Measurements from ENCODE around the gene RUBCNL. TPM values are rescaled to one million over a fixed set of nuclear protein-coding genes. Genes with fewer than 3 reads are reported as not detected.

Gene RUBCNL
- total and polyA plus RNA-seq, 2 of the 8 experiments (the other 6 are each of a cell fraction or from before 2014, with no cell fraction given): 2.6 to 4.9 TPM

DNA sequence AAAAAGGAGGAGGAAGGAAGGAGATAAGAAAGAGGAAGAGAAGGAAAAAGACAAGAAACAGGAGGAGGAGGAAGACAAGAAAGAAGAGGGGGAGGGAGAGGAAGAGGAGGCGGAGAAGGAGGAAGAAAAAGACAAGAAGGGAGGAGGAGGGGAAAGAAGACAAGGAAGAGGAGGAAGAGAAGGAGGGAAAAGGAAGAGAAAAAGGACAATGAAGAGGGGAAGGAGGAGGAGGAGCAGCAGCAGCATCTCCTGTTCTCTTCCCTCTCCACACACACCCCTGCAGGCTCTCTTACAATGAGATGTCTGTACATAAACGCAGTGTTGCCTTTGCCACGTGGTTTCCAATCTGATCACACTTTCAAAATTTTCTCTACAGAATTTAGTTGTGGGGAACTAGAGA, 66.6 kb downstream of the RUBCNL start:
- Histone ChIP-seq H3K4me3 (ENCODE audit: extremely low read depth in 1 of 4, insufficient read depth in 2 of 4, low read depth in 3 of 4, low read length in 4 of 4) (no peak overlapping the region), H4K8ac (ENCODE audit: extremely low read depth, insufficient read depth, low read length) (no peak overlapping the region), H4K91ac (replicated peaks; ENCODE audit: insufficient read length, low read length) (no peak overlapping the region), H3K14ac (ENCODE audit: insufficient read length) (no peak overlapping the region), H3K9ac (replicated peaks in 1 of 4; ENCODE audit: extremely low read depth in 1 of 4, low read depth in 3 of 4, low read length in 3 of 4) (no peak overlapping the region), H3K4ac (replicated peaks; ENCODE audit: insufficient read length, low read depth, low read length) (no peak overlapping the region), H3K27me3 (replicated peaks in 1 of 4; ENCODE audit: control insufficient read depth in 3 of 4, extremely low read depth in 1 of 4, insufficient read depth in 3 of 4, low read length in 3 of 4) (no peaks in the 10 kb centered on the region), H2AK5ac (ENCODE audit: low read depth, low read length) (no peak overlapping the region), H3K9me3 (ENCODE audit: insufficient read depth in 2 of 2, low read depth in 1 of 2, low read length in 1 of 2) (no peaks in the 10 kb centered on the region), H2BK5ac (ENCODE audit: low read depth, low read length) (no peak overlapping the region), H3K23ac (ENCODE audit: insufficient read length) (no peak overlapping the region), H4K5ac (ENCODE audit: insufficient read length, low read depth, low read length) (no peak overlapping the region), H4K20me1 (replicated peaks in 1 of 2; ENCODE audit: control insufficient read depth in 1 of 2, insufficient read depth in 2 of 2, low read length in 2 of 2) (no peaks in the 10 kb centered on the region), H3K18ac (ENCODE audit: extremely low read depth, low read length) (no peak overlapping the region), H3K4me2 (ENCODE audit: insufficient read depth in 1 of 2, low read depth in 2 of 2, low read length in 2 of 2) (no peak overlapping the region), H3K56ac (replicated peaks; ENCODE audit: insufficient read length, low read depth, low read length) (no peak overlapping the region), H3K4me1 (replicated peaks in 1 of 4; ENCODE audit: control insufficient read depth in 3 of 4, insufficient read depth in 4 of 4, low read length in 3 of 4) (no peaks in the 10 kb centered on the region), H3K23me2 (ENCODE audit: low read depth, low read length) (no peaks in the 10 kb centered on the region), H3K79me2 (ENCODE audit: control insufficient read depth in 1 of 2, insufficient read depth in 2 of 2, low read length in 2 of 2) (no peaks in the 10 kb centered on the region), H3K27ac (ENCODE audit: low read depth, low read length) (no peak overlapping the region), H3K79me1 (ENCODE audit: low read depth, low read length) (no peaks in the 10 kb centered on the region), H3K36me3 (ENCODE audit: control insufficient read depth in 2 of 4, insufficient read depth in 4 of 4, low read length in 3 of 4) (no peaks in the 10 kb centered on the region), H2BK20ac (ENCODE audit: low read length) (no peak overlapping the region), H2BK12ac (ENCODE audit: low read depth, low read length) (no peak overlapping the region), H2BK15ac (ENCODE audit: low read length) (no peak overlapping the region), H2BK120ac (replicated peaks; ENCODE audit: low read depth, low read length) (no peak overlapping the region), H2AFZ (ENCODE audit: low read length) (0 out of 2 replicates have a peak overlapping the region, but pooled peaks have one; percentile 74)
- DNase-seq (ENCODE audit: low read depth in 1 of 2, low spot score in 2 of 2) (no peak), FAIRE-seq (no peak)
- ChIA-PET CTCF (ENCODE audit: partially characterized antibody) (interaction anchor here (0.5 to 2.2 kb wide), 6 partner anchors 21 to 175 kb away, joined by 3 to 9 read pairs (median 4); no protein-coding TSS in a partner anchor), POLR2A (ENCODE audit: partially characterized antibody) (interaction anchor here (0.5 kb wide), 1 partner anchor 127 kb away, joined by 4 read pairs; no protein-coding TSS in a partner anchor)
- TF ChIP-seq YY1 (IDR thresholded peaks at IDR 0.05; ENCODE audit: low read depth, low read length) (no peak), SUZ12 (IDR thresholded peaks at IDR 0.05; ENCODE audit: low read length) (no peak), CREB1 (IDR thresholded peaks at IDR 0.05) (no peak), SP4 (IDR thresholded peaks at IDR 0.05; ENCODE audit: low read length) (no peak), PHF8 (conservative IDR thresholded peaks at IDR 0.05; ENCODE audit: low read depth, low read length) (no peak), CEBPB (IDR thresholded peaks at IDR 0.05; ENCODE audit: low read depth, low read length) (no peak), SIRT6 (IDR thresholded peaks at IDR 0.05; ENCODE audit: low read length) (no peak), JUND (IDR thresholded peaks at IDR 0.05; ENCODE audit: low read length) (no peak), SIX5 (IDR thresholded peaks at IDR 0.05; ENCODE audit: low read depth, low read length) (no peak), TEAD4 (IDR thresholded peaks at IDR 0.05; ENCODE audit: low read depth, low read length) (no peak), BRCA1 (IDR thresholded peaks at IDR 0.05; ENCODE audit: low read depth, low read length) (no peak), HDAC6 (IDR thresholded peaks at IDR 0.05; ENCODE audit: low read depth, low read length) (no peak), EGR1 (IDR thresholded peaks at IDR 0.05; ENCODE audit: borderline replicate concordance, low read depth, low read length) (no peak)
- TF ChIP-seq, protein P1, sequence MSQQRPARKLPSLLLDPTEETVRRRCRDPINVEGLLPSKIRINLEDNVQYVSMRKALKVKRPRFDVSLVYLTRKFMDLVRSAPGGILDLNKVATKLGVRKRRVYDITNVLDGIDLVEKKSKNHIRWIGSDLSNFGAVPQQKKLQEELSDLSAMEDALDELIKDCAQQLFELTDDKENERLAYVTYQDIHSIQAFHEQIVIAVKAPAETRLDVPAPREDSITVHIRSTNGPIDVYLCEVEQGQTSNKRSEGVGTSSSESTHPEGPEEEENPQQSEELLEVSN (IDR thresholded peaks at IDR 0.05): no peak
- 65% methylated on average over 3 of the region's 3 CpGs; no CpG with 5 or more reads in 1 of the 2 experiments for WGBS, 2 experiments (ENCODE audit: extremely low coverage in 1 of 2, insufficient coverage in 1 of 2, insufficient read length in 1 of 2, insufficient replicate concordance in 2 of 2, low coverage in 1 of 2, low lambda C conversion rate in 2 of 2, missing lambda C conversion rate in 1 of 2)

Measured in H1 (cell line).